Upper lobe of left lung (tissue), 4 donors: ENCODE data around the gene ITK.

Source experiments
- CTCF ChIP-seq, 6 experiments: fragments of 450-650 bp in 4 of 6; fragments of 200-600 bp in 2 of 6; sonication (generic) in 2 of 6; IDR thresholded peaks; one replicate each; pipeline ENCODE4 v1.5.1; 2016 to 2019; ENCODE audit warnings: antibody characterized with exemption in 6 of 6
- EP300 ChIP-seq, 4 donors: sonication (generic); formaldehyde crosslinking; IDR thresholded peaks; one replicate each; pipeline ENCODE4 v1.5.1; 2017; ENCODE audit warnings: antibody characterized with exemption in 4 of 4, control low read depth in 2 of 4
- POLR2A ChIP-seq, 4 donors: fragments of 450-650 bp; IDR thresholded peaks; one replicate each; pipeline ENCODE4 v1.5.1; 2016 to 2017; ENCODE audit warnings: antibody characterized with exemption in 4 of 4, mild to moderate bottlenecking in 2 of 4
- POLR2AphosphoS5 ChIP-seq, 2 donors: sonication (generic); formaldehyde crosslinking; IDR thresholded peaks; one replicate each; pipeline ENCODE4 v1.5.1; 2017; ENCODE audit warnings: antibody characterized with exemption in 2 of 2

- TF ChIP-seq EP300 (IDR thresholded peaks at IDR 0.05) (no peak), POLR2A (IDR thresholded peaks at IDR 0.05) (no peak), CTCF (IDR thresholded peaks at IDR 0.05) (no peak), POLR2AphosphoS5 (IDR thresholded peaks at IDR 0.05) (no peak)
Measured at GRCh38 chr5:157172403-157172802, 8.2 kb upstream of the ITK start.
